Panc1 (cell line): ENCODE results near the gene PAGE2. TPM values are rescaled to one million over a fixed set of nuclear protein-coding genes. Genes with fewer than 3 reads are reported as not detected.

Source experiments
- ATAC-seq: fragments of 200-7000 bp; cut with Tn5 transposase; 2 replicates; pipeline ENCODE4 v1.9.1; 2020; ENCODE audit warnings: mild to moderate bottlenecking, moderate library complexity
- BruUV-seq: library from RNA; stranded (reverse); fragments of 400-500 nt; replicated peaks from 2 replicates; lab custom pipeline; 2021; lab: Mats Ljungman, UMichigan
- CTCF ChIA-PET: fragments of 300-600 bp; sonication (Branson Sonifier 250); formaldehyde crosslinking; loops from one replicate; lab custom pipeline; 2022; ENCODE audit warnings: antibody characterized with exemption; lab: Charles Lee
- POLR2A ChIA-PET: fragments of 300-600 bp; sonication (Branson Sonifier 250); formaldehyde crosslinking; loops from one replicate; lab custom pipeline; 2022; ENCODE audit warnings: antibody characterized with exemption; lab: Charles Lee
- DNase-seq: peaks from one replicate; pipeline ENCODE4 v3.0.0-alpha.2; 2010; ENCODE audit warnings: low read depth, low spot score
- H3K27ac ChIP-seq: 2 replicates; pipeline ENCODE4 v1.5.1; 2011; ENCODE audit warnings: mild to moderate bottlenecking, low read length, inconsistent platforms
- H3K27me3 ChIP-seq: fragments of 200-500 bp; sonication (Bioruptor generic); 2 replicates; pipeline ENCODE4 v1.6.0; 2014; ENCODE audit warnings: low read length, inconsistent platforms; ENCODE audit not compliant: control insufficient read depth, insufficient read depth
- H3K36me3 ChIP-seq: fragments of 200-500 bp; sonication (Bioruptor generic); 2 replicates; pipeline ENCODE4 v1.5.1; 2014; ENCODE audit warnings: inconsistent platforms, mild to moderate bottlenecking, low read length, moderate library complexity; ENCODE audit not compliant: control insufficient read depth, insufficient read depth
- H3K4me1 ChIP-seq: 2 replicates; pipeline ENCODE4 v1.5.1; 2011; ENCODE audit warnings: inconsistent platforms, mild to moderate bottlenecking, low read length, moderate library complexity; ENCODE audit not compliant: control insufficient read depth, insufficient read depth
- H3K4me3 ChIP-seq, 2 experiments: 2 replicates each; pipeline ENCODE4 v1.5.1; 2011 to 2012; ENCODE audit warnings: low read depth in 2 of 2, low read length in 2 of 2, mild to moderate bottlenecking in 2 of 2, inconsistent platforms in 1 of 2, moderate library complexity in 1 of 2
- H3K9me3 ChIP-seq: fragments of 200-500 bp; sonication (Bioruptor generic); 2 replicates; pipeline ENCODE4 v1.5.1; 2014; ENCODE audit warnings: low read depth, mild to moderate bottlenecking, inconsistent platforms, low read length, moderate library complexity; ENCODE audit not compliant: control insufficient read depth, insufficient read depth
- CTCF ChIP-seq: fragments of 450-650 bp; IDR thresholded peaks from 2 replicates; pipeline ENCODE4 v1.5.1; 2017; ENCODE audit warnings: mild to moderate bottlenecking
- POLR2AphosphoS5 ChIP-seq: IDR thresholded peaks from 2 replicates; pipeline ENCODE4 v1.6.1; 2012; ENCODE audit warnings: mild to moderate bottlenecking, low read depth, low read length, moderate library complexity
- REST ChIP-seq, 2 experiments: IDR thresholded peaks; 2 replicates each; pipeline ENCODE4 v1.6.1; 2011 to 2012; ENCODE audit warnings: low read depth in 2 of 2, control low read depth in 1 of 2, low read length in 1 of 2, mild to moderate bottlenecking in 1 of 2, moderate library complexity in 1 of 2; ENCODE audit not compliant: insufficient read depth in 1 of 2
- SIN3A ChIP-seq: IDR thresholded peaks from 2 replicates; pipeline ENCODE4 v1.6.1; 2012; ENCODE audit warnings: low read depth, mild to moderate bottlenecking, low read length, moderate library complexity, borderline replicate concordance; ENCODE audit not compliant: insufficient read depth
- TCF7L2 ChIP-seq: IDR thresholded peaks from 2 replicates; pipeline ENCODE4 v1.6.1; 2011; ENCODE audit warnings: mild to moderate bottlenecking, low read depth, low read length, inconsistent platforms
- in situ Hi-C: cut with HindIII; loops from 2 replicates; pipeline ENCODE4 v1.10.0; 2016; ENCODE audit warnings: low sequenced_read_pairs, low pct_unique_long_range_greater_than_20kb
- intact Hi-C: fragments of 100-400 bp; cut with micrococcal nuclease; formaldehyde crosslinking; loops from one replicate; pipeline ENCODE4 v1.10.0; 2022; ENCODE audit not compliant: unreplicated experiment
- total RNA-seq: library from RNA; stranded (reverse); gene quantifications from one replicate; pipeline ENCODE4 v1.2.1, GENCODE V29; 2021; ENCODE audit not compliant: unreplicated experiment

The PAGE2 gene
- total RNA-seq, 1 experiment from 2014 or later, result not detected

GRCh38 chrX:55107262-55107661 lies 18.4 kb downstream of the PAGE2 start:
- BruUV-seq, result no TSS peak
- Histone ChIP-seq H3K9me3 (no peaks in the 10 kb centered on the region), H3K4me1 (no peaks in the 10 kb centered on the region), H3K27ac (no peak overlapping the region), H3K27me3 (no peaks in the 10 kb centered on the region), H3K4me3 (no peak overlapping the region), H3K36me3 (no peaks in the 10 kb centered on the region)
- no peak for DNase-seq
- in situ Hi-C loops, result no loop called here
- CTCF ChIA-PET, result no interaction called here
- TF ChIP-seq POLR2AphosphoS5 (no peak), CTCF (no peak), SIN3A (no peak)
- POLR2A ChIA-PET, result no interaction called here
- intact Hi-C loops, result no loop called here
- no peak for ATAC-seq

- Histone ChIP-seq H3K27me3 (no peaks in the 10 kb centered on the region), H3K4me1 (no peaks in the 10 kb centered on the region), H3K36me3 (no peaks in the 10 kb centered on the region), H3K4me3 (no peak overlapping the region), H3K9me3 (no peaks in the 10 kb centered on the region), H3K27ac (no peak overlapping the region)
- ChIA-PET POLR2A (no interaction called here), CTCF (no interaction called here)
- ATAC-seq (no peak), DNase-seq (no peak)
- in situ Hi-C loops, result no loop called here
- intact Hi-C loops, result no loop called here
- BruUV-seq, result no TSS peak
- TF ChIP-seq REST (IDR thresholded peaks at IDR 0.05; ENCODE audit: insufficient read depth in 1 of 2, low read depth in 2 of 2, low read length in 1 of 2), result no peak
- TF ChIP-seq POLR2AphosphoS5, result no peak
- no peak for TF ChIP-seq SIN3A
- TF ChIP-seq CTCF, result no peak
- no peak for TF ChIP-seq TCF7L2
Observed at GRCh38 chrX:55107911-55108310, 19.1 kb downstream of the PAGE2 start.
